Measurements from ENCODE around the gene ST14. TPM values are rescaled to one million over a fixed set of nuclear protein-coding genes. Genes with fewer than 3 reads are reported as not detected.
A peak's percentile ranks its signal among the peaks of the same experiment; 100 is the strongest.

Gene ST14
- total RNA-seq, 4 donors from 2014 or later: 1.2 to 3.4 (median 2.6) TPM

DNA sequence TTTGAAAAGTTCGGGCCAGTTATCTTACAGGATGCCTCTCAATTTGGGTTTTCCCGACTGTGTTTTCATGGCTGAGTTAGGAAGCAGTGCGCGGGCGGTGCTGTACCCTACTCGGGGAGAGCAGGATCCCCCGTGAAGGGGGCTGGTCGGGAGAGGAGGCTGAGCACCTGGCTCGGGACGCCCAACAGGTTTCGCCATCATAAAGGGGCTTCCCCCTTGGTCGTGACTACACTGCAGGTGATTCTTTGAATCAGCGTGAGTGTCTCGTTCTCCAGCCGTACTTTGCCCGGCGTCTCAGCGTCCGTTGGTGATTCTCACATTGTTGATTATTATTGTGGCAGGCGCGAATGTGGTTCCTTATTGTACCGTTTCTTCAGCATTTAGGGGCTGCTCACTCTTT is 46.6 kb downstream of the ST14 start:
- H3K4me1 ChIP-seq: no peaks in the 10 kb centered on the region
- no peaks in the 10 kb centered on the region for H3K27me3 ChIP-seq
- 89% methylated on average over 22 of the region's 22 CpGs for WGBS
- no peak overlapping the region for H3K4me3 ChIP-seq
- no peak for DNase-seq (ENCODE audit: extremely low spot score)
- no peak for TF ChIP-seq POLR2AphosphoS5 (IDR thresholded peaks at IDR 0.05)
- H3K9me3 ChIP-seq: no peaks in the 10 kb centered on the region
- no peaks in the 10 kb centered on the region for H3K36me3 ChIP-seq
- intact Hi-C loops (cut with DNase I): no loop called here
- H3K27ac ChIP-seq (replicated peaks in 1 of 4): no peak overlapping the region

DNA sequence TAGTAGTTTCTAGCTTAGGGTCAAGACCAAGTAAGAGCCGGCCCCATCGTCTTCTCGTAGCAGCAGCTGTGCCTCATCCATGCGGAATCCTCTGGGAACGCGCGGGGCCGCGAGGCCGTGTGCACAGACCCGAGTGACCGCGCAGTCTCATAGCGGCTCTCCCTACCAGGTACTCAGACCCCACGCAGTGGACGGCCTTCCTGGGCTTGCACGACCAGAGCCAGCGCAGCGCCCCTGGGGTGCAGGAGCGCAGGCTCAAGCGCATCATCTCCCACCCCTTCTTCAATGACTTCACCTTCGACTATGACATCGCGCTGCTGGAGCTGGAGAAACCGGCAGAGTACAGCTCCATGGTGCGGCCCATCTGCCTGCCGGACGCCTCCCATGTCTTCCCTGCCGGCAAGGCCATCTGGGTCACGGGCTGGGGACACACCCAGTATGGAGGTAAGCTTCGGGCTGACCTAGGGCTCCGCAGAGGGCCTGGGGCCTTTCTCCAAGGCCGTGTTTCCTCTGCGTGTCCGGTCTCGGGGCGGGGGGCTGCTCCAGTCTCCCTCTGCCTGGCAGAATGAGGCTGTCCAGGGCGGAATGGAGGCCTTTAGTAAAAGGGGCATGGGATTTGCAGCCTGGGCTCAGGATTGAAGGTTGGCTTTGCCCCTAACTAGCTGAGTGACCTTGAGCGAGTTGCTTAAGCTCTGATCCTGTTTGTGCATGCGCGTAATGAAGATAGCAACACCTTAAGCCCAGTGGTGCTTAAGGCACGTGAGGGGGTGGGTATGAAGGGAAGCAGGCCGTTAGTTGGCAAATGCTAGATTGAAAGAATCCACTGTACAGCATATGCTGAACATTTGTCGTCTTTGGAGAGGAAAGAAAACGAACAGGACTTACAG is 48.9 kb downstream of the ST14 start:
- no peak overlapping the region for H3K4me3 ChIP-seq
- intact Hi-C loops (cut with DNase I): no loop called here
- H3K4me1 ChIP-seq: peaks cover 6 to 9% (median 6%) of the 10 kb centered on the region in 4 donors
- H3K27me3 ChIP-seq: peaks cover 0 to 4% (median 0%) of the 10 kb centered on the region in 4 donors
- H3K36me3 ChIP-seq: no peaks in the 10 kb centered on the region
- no peak for DNase-seq (ENCODE audit: extremely low spot score)
- TF ChIP-seq, protein P1, sequence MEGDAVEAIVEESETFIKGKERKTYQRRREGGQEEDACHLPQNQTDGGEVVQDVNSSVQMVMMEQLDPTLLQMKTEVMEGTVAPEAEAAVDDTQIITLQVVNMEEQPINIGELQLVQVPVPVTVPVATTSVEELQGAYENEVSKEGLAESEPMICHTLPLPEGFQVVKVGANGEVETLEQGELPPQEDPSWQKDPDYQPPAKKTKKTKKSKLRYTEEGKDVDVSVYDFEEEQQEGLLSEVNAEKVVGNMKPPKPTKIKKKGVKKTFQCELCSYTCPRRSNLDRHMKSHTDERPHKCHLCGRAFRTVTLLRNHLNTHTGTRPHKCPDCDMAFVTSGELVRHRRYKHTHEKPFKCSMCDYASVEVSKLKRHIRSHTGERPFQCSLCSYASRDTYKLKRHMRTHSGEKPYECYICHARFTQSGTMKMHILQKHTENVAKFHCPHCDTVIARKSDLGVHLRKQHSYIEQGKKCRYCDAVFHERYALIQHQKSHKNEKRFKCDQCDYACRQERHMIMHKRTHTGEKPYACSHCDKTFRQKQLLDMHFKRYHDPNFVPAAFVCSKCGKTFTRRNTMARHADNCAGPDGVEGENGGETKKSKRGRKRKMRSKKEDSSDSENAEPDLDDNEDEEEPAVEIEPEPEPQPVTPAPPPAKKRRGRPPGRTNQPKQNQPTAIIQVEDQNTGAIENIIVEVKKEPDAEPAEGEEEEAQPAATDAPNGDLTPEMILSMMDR (IDR thresholded peaks at IDR 0.05): no peak
- no peak for TF ChIP-seq POLR2AphosphoS5 (IDR thresholded peaks at IDR 0.05)
- no peak for TF ChIP-seq POLR2A (IDR thresholded peaks at IDR 0.05; ENCODE audit: low read depth)
- no peak for TF ChIP-seq EP300 (IDR thresholded peaks at IDR 0.05)
- no peaks in the 10 kb centered on the region for H3K9me3 ChIP-seq
- 94% methylated on average over 39 of the region's 45 CpGs for WGBS
- H3K27ac ChIP-seq (replicated peaks in 1 of 4): no peak overlapping the region

DNA sequence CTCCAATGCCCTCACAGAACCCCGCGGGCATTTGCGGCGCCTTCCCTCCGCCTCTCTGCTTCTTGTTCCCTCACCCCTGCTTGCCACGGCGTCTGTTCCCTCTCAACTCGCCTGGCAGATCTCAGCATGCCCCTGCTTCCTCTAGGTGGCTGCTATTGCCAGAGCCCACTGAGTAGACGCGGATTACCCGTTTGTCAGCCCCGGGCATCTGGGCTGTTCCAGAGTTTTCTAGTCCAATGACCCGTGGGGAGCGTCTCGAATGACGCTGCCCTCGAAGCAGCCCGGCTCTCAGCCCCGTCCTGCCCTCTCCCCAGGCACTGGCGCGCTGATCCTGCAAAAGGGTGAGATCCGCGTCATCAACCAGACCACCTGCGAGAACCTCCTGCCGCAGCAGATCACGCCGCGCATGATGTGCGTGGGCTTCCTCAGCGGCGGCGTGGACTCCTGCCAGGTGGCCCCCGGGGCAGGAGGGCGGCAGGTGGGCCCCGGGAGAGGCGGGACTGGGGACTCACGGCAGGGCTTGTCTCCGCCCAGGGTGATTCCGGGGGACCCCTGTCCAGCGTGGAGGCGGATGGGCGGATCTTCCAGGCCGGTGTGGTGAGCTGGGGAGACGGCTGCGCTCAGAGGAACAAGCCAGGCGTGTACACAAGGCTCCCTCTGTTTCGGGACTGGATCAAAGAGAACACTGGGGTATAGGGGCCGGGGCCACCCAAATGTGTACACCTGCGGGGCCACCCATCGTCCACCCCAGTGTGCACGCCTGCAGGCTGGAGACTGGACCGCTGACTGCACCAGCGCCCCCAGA is 49.7 kb downstream of the ST14 start:
- Histone ChIP-seq H3K9me3 (no peaks in the 10 kb centered on the region), H3K4me1 (peaks cover 6 to 9% (median 6%) of the 10 kb centered on the region in 4 donors), H3K27ac (replicated peaks in 1 of 4) (no peak overlapping the region), H3K27me3 (peaks cover 0 to 4% (median 0%) of the 10 kb centered on the region in 4 donors), H3K36me3 (no peaks in the 10 kb centered on the region), H3K4me3 (no peak overlapping the region)
- WGBS: 91% methylated on average over 32 of the region's 53 CpGs
- DNase-seq (ENCODE audit: extremely low spot score): no peak
- intact Hi-C loops (cut with DNase I): no loop called here
- TF ChIP-seq POLR2AphosphoS5 (IDR thresholded peaks at IDR 0.05) (no peak), EP300 (IDR thresholded peaks at IDR 0.05) (no peak), POLR2A (IDR thresholded peaks at IDR 0.05; ENCODE audit: low read depth) (no peak)
- TF ChIP-seq, protein P1 (IDR thresholded peaks at IDR 0.05): no peak

DNA sequence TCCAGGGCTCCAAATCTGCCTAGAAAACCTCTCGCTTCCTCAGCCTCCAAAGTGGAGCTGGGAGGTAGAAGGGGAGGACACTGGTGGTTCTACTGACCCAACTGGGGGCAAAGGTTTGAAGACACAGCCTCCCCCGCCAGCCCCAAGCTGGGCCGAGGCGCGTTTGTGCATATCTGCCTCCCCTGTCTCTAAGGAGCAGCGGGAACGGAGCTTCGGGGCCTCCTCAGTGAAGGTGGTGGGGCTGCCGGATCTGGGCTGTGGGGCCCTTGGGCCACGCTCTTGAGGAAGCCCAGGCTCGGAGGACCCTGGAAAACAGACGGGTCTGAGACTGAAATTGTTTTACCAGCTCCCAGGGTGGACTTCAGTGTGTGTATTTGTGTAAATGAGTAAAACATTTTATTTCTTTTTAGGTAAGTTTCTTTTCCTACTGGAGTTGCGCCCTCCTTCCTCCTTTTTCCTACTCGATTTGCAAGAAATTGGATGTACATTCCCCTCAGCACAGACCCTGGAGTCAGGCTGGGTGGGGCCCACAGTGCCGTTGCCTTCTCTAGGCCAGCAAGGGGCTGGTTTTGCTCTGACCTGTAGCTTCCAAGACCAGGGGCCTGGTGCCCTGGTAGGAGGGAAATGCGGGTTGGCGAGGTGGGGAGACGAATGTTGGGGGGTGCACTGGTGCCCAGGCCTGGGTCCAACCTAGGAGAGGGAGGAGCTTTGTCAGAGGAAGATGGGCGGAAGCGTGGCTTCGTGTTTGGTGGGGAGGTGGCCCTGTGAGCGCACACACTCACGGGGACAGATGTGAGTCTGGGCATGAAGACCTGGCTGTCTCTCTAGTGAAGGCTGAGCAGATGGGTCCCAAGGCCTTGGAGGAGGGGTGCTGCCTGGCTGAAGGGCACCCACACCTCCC is 50.6 kb downstream of the ST14 start:
- H3K4me3 ChIP-seq: no peak overlapping the region
- peaks cover 6 to 9% (median 6%) of the 10 kb centered on the region in 4 donors for H3K4me1 ChIP-seq
- intact Hi-C loops (cut with DNase I): loop anchor here (5.0 kb wide), 2 partner anchors 222 to 652 kb away; no protein-coding TSS in a partner anchor
- no peak overlapping the region for H3K27ac ChIP-seq (replicated peaks in 1 of 4)
- TF ChIP-seq EP300 (IDR thresholded peaks at IDR 0.05): no peak
- no peak for TF ChIP-seq POLR2AphosphoS5 (IDR thresholded peaks at IDR 0.05)
- TF ChIP-seq POLR2A (IDR thresholded peaks at IDR 0.05; ENCODE audit: low read depth): no peak
- TF ChIP-seq, protein P1 (IDR thresholded peaks at IDR 0.05): no peak
- H3K9me3 ChIP-seq: no peaks in the 10 kb centered on the region
- no peaks in the 10 kb centered on the region for H3K36me3 ChIP-seq
- H3K27me3 ChIP-seq: peaks cover 0 to 4% (median 0%) of the 10 kb centered on the region in 4 donors
- DNase-seq (ENCODE audit: extremely low spot score): peak; percentile 55
- 86% methylated on average over 23 of the region's 23 CpGs for WGBS
